Measurements from ENCODE around the gene ZHX3.
A peak's percentile ranks its signal among the peaks of the same experiment; 100 is the strongest.

ZHX3 gene

DNA sequence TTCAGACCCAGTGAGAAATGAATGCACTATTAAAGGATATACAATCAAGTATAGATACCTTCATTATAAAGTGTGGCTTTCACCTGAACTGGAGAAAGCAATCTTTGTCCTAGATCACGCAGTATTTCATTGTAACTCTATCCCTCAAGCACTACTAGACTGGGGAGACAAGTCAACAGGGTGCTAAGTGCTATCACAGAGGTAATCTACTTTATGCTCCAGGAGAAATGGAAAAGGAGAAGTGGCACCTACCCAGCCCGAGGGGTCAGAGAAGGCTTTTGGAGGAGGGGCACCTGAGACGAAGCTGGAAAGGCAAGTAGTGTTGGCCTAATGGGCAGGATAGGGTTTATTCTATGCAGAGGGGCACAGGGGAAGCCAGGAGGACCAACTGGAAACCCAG lies 17.1 kb downstream of the ZHX3 start:
- no peak for DNase-seq

DNA sequence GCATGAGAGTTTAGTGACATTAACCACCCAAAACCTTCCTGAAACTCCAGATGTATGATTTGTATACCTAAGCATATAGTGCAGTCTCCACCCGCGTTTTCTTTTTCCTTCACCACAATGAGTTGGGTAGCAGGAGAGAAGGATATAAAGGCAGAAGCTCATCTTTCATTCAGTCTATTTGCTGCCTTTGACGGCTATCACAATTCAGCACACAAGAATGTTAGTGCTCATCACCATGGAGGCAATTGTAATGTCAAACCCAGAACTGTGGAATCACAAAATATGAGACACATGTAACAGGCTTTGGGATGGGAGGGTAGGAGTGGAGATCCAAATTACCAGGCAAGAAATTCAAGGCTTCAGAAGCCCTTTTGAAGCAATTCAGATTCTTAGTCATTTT lies 17.6 kb downstream of the ZHX3 start:
- no peak for DNase-seq

- peak in 1 of 56 donors; percentile 5 for DNase-seq
Measured at GRCh38 chr20:41293269-41294037, 24.1 kb downstream of the ZHX3 start.

GRCh38 chr20:41290804-41291389 lies 26.6 kb downstream of the ZHX3 start:
- DNase-seq, result no peak

DNA sequence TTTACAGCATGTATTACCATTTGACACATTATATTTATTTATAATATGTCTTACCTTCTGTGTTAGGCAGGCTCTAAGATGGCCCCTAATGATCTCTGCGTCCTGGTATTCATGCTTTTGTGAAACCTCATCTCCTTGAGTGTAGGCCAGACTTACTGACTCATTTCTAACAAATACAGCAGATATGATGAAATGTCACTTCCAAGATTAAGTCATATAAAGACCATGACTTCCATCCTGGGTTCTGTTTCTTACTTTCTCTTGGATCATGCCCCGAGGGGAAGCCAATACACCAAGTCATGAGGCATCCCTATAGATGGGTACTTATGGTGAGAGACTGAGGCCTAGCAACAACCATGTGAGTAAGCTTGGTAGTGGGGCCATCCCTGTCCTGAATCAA lies 30.2 kb downstream of the ZHX3 start:
- DNase-seq, result no peak

DNA sequence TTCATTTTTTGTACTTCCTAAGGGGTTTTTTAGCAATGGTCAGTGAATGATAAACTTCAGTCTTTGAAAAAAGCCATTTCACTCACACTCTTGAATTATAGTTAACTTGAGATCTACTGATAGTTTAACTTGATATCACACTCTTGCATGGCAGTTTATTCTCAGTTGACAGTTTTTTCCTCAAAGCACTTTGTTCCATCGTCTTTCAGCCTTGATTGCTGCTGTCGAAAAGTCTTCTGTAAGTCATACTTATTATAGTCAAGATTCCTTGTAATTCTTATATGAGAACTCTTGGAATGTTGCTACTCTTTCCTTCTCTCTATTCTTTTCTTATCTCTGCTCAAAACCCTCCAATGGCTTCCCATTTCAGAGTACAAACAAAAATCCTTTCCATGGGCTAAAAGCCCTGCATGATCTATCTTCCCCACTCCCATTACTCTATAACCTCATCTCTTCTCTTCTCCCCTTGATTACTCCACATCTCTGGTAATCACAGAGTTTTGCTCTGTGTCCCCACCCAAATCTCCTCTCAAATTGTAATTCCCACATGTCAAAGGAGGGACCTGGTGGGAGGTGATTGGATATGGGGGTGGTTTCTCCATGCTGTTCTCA lies 31.2 kb downstream of the ZHX3 start:
- no peak for DNase-seq

DNA sequence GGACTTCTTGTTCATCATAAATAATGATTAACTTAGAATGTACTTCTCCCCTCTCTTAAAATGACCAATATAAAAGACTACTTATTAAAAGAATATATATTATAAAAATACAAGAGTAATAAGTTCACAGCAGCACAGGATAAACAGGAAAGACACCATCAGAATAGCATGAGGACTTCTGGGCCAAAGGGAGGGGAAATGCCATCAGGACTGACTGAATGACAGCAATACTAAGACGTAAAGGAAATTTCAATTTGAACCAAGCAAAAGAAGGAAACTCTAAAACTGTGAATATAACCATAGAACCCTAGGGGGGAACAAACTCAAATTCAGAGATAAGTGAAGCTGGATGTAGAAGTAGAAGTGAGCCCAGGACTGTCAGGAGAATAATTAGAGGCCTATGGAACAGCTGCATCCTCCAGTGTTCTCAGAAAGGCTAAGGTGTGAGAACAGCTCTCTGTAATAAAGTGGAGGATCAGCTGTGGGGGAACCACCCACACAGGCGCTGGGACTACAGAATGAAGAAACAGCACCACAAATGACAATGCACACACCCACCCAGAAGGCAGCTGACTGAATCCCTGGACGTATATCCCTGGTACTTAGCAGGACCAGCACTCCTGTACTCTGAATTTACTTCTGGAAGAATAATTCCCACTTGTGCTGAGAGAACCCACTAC lies 37.8 kb downstream of the ZHX3 start:
- peak in 13 of 56 donors; percentile 2 to 24 (median 15) for DNase-seq

- DNase-seq, result no peak
Measured at GRCh38 chr20:41278936-41279335, 38.6 kb downstream of the ZHX3 start.

GRCh38 chr20:41277049-41277448 lies 40.5 kb downstream of the ZHX3 start:
- no peak for DNase-seq

GRCh38 chr20:41276317-41276751 lies 41.2 kb downstream of the ZHX3 start:
- peak in 35 of 56 donors; percentile 3 to 85 (median 32) for DNase-seq

DNA sequence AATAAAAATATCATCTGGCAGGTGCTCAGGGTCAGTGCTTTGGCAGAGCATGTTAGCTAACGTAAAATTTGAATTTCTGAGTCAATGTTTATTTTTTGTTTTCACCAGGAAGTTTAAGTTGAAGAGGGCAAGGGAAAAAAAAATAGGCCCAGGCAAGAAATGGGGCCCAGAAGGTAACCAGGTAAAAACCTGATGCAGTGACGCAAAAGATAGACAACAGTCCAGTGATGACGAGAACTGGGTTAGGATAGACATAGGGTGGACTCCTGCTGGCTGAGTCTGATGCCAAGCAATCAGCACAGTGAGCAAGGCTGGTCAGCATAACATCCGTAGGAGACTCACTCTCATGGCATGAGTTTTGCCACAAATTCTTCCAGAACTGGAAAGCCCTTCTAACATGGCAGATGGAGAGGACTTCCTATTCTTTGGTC lies 42.2 kb downstream of the ZHX3 start:
- DNase-seq, result no peak

DNA sequence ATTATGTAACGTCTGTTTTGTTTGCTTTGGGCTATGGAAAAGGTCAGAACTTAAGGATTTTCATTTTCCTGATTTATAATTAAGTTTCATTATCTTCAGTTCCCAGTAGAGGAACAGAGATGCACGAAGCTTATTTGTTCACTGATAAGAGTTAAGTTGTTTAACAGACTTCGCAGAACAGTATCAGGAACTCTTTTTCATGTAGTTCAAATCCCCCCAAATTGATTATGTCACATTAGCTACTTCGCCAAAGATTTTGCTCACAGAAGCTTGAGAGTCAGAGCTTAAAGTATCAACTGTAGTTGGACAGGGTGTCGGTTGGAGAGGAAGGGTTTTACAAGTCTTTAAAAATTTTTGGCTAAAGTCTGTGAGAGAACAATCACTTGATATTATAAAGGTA lies 43.4 kb downstream of the ZHX3 start:
- DNase-seq, result no peak

DNA sequence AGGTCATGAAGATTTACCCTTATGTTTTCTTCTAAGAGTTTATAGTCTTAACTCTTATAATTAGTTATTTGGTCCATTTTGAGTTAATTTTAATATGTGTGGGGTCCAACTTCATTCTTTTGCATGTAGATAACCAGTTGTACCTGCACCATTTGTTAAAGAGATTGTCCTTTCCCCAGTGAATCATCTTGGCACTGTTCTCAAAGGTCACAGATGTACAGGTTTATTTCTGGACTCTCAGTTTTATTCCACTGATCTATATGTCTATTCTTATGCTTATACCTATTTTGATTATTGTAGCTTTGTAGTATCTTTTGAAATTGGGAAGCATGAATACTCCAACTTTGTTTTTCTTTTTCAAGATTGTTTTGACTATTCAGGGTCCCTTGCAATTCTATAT lies 44.1 kb downstream of the ZHX3 start:
- no peak for DNase-seq

- DNase-seq, result no peak
Measured at GRCh38 chr20:41272339-41272738, 45.2 kb downstream of the ZHX3 start.

- no peak for DNase-seq
Measured at GRCh38 chr20:41268917-41269652, 48.4 kb downstream of the ZHX3 start.

DNA sequence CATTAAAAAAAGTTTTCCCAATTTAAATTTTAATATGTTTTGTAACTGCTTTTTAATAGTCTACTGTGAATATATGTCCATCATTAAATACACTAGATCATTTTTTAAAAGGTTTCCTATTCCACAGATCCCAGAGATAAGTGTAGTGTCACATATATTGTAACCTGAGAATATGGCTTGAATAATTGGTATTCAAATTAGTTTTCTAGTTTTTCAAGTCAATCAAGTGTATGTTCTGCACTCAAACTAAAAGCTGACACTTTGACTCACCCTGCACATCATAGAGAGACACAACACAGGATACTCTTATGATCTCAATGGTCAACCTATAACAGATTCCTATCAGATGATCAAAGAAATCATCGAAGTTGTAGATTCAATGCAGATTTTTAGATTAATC lies 49.1 kb downstream of the ZHX3 start:
- DNase-seq, result no peak

GRCh38 chr20:41265938-41266337 lies 51.6 kb downstream of the ZHX3 start:
- no peak for DNase-seq

DNA sequence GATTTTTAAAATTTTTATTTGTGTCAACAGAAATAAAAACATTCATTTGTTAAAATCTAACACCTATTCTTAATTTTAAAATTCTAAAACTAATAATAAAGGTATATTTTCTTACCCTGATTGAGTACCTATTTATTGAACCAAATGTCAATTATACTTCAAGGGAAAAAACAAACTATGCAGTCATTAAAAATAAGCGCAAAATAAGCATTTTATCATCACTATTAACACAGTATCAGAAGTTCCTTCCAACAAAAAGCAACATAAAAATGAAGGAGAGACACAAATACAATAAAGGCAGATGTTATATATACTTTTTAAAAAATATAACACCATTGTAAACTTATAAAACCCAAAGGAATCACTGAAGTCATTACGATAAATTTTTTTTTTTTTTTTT lies 52.7 kb downstream of the ZHX3 start:
- no peak for DNase-seq

DNA sequence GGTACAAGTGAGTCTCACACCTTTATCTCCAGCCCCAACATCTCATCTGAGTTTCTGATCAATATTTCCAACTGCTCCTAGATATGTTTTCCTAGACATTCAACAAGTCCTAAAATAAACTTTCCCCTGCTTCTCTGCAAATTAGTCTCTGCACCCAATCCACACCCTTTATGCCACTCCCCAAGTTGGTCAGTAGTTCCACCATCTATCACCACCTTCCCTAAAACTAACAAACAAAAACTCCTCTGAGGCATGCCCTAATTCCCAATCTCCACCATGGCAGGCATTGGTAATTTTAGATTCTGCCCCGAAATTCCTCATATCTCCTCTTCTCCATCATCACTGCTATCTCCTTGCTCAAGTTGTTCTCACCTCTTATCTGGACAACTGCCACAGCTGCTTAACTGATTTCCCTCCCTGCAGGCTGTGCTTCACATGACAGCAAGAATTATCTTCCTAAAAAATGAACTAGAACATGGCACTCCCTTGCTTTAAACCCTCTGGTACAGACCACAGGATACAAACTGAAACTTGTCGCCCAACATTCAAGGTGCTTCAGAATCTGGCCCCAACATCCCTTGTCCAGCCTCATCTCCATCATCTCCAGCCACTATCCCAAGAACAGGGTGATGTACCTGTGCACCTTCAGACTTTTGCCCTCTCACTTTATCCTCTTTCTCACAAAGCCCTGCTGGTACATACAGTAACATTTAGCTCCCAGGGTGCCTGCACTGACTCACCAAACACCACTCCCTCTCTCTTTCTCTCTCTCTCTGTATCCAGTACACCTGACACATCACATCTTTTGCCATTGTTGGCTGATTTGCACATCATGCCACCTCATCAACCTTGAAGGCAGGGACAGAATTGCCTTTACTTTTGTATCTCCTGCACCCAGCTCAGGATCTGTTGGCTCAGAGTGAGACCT lies 55.5 kb downstream of the ZHX3 start:
- DNase-seq, result peak in 14 of 56 donors; percentile 1 to 63 (median 28)

- no peak for DNase-seq
Measured at GRCh38 chr20:41261260-41261659, 56.3 kb downstream of the ZHX3 start.
